Mesendoderm (in vitro differentiated cells): ENCODE measurements around the gene ZNF746.
"Not testable (repeated sequence)": the region's sequence is repeated elsewhere in the genome, so short reads cannot be mapped to it uniquely, and the experiment has no call there.

ENCODE experiments used
- DNase-seq: peaks from one replicate; pipeline ENCODE4 v3.0.0; 2013
- H2AK5ac ChIP-seq: 2 replicates; pipeline ENCODE4 v1.6.1; 2013; ENCODE audit warnings: low read length, inconsistent platforms
- H2BK120ac ChIP-seq: 2 replicates; pipeline ENCODE4 v1.6.1; 2013; ENCODE audit warnings: low read depth, mild to moderate bottlenecking, low read length, moderate library complexity, mixed read lengths
- H2BK15ac ChIP-seq: replicated peaks from 2 replicates; pipeline ENCODE4 v1.6.1; 2013; ENCODE audit warnings: low read depth, mild to moderate bottlenecking, moderate library complexity
- H2BK5ac ChIP-seq: 2 replicates; pipeline ENCODE4 v1.6.1; 2013; ENCODE audit warnings: low read length, inconsistent platforms
- H3K18ac ChIP-seq: 2 replicates; pipeline ENCODE4 v1.6.1; 2013; ENCODE audit warnings: mild to moderate bottlenecking, low read length, mixed read lengths
- H3K23ac ChIP-seq: one replicate; pipeline ENCODE4 v1.6.1; 2013; ENCODE audit warnings: low read length
- H3K27ac ChIP-seq: 2 replicates; pipeline ENCODE4 v1.5.1; 2013; ENCODE audit warnings: low read depth, mild to moderate bottlenecking, inconsistent platforms, low read length, moderate library complexity
- H3K27me3 ChIP-seq: 2 replicates; pipeline ENCODE4 v1.6.1; 2013; ENCODE audit warnings: low read length, control low read depth, mild to moderate bottlenecking, inconsistent platforms; ENCODE audit not compliant: insufficient read depth, poor library complexity
- H3K36me3 ChIP-seq: 2 replicates; pipeline ENCODE4 v1.6.1; 2013; ENCODE audit warnings: low read length, inconsistent platforms; ENCODE audit not compliant: control insufficient read depth, insufficient read depth
- H3K4ac ChIP-seq: one replicate; pipeline ENCODE4 v1.6.1; 2013; ENCODE audit warnings: low read depth, mild to moderate bottlenecking, low read length, moderate library complexity
- H3K4me1 ChIP-seq: 2 replicates; pipeline ENCODE4 v1.6.1; 2013; ENCODE audit warnings: low read depth, low read length, inconsistent platforms; ENCODE audit not compliant: control insufficient read depth
- H3K4me2 ChIP-seq: 2 replicates; pipeline ENCODE4 v1.6.1; 2013; ENCODE audit warnings: low read length
- H3K4me3 ChIP-seq: 2 replicates; pipeline ENCODE4 v1.5.1; 2013; ENCODE audit warnings: mild to moderate bottlenecking, low read length
- H3K56ac ChIP-seq: one replicate; pipeline ENCODE4 v1.6.1; 2013; ENCODE audit warnings: low read length
- H3K79me1 ChIP-seq: 2 replicates; pipeline ENCODE4 v1.6.1; 2013; ENCODE audit warnings: low read length, inconsistent platforms
- H3K79me2 ChIP-seq: 2 replicates; pipeline ENCODE4 v1.6.1; 2013; ENCODE audit warnings: mild to moderate bottlenecking, low read length; ENCODE audit not compliant: control insufficient read depth, insufficient read depth
- H3K9ac ChIP-seq: 2 replicates; pipeline ENCODE4 v1.6.1; 2013; ENCODE audit warnings: low read length, inconsistent platforms
- H4K5ac ChIP-seq: one replicate; pipeline ENCODE4 v1.6.1; 2013; ENCODE audit warnings: low read length
- H4K8ac ChIP-seq: one replicate; pipeline ENCODE4 v1.6.1; 2013; ENCODE audit warnings: low read depth, mild to moderate bottlenecking, control low read depth, low read length, moderate library complexity
- WGBS: extraction: QIAGEN DNeasy Blood & Tissue Kit; methylation state at CpG from one replicate; pipeline ENCODE4 v1.1.7; 2013; ENCODE audit warnings: low lambda C conversion rate, missing lambda C conversion rate; ENCODE audit not compliant: insufficient coverage; ENCODE audit errors: extremely low coverage; 5-methylcytosine and 5-hydroxymethylcytosine counted together

Gene ZNF746

GRCh38 chr7:149449897-149450296 is 47.7 kb downstream of the ZNF746 start:
- WGBS, result no CpG with 5 or more reads among the region's 6 CpGs
- Histone ChIP-seq H3K27ac (no peak overlapping the region), H3K79me2 (no peaks in the 10 kb centered on the region), H3K56ac (no peak overlapping the region), H3K23ac (no peak overlapping the region), H2BK120ac (no peak overlapping the region), H2AK5ac (no peak overlapping the region), H3K36me3 (peaks cover 1% of the 10 kb centered on the region), H3K4me2 (no peak overlapping the region), H3K27me3 (no peaks in the 10 kb centered on the region), H3K4me3 (no peak overlapping the region), H3K9ac (no peak overlapping the region), H3K79me1 (no peaks in the 10 kb centered on the region), H4K8ac (no peak overlapping the region), H2BK5ac (no peak overlapping the region), H3K4me1 (no peaks in the 10 kb centered on the region), H3K18ac (no peak overlapping the region), H4K5ac (no peak overlapping the region), H3K4ac (no peak overlapping the region), H2BK15ac (no peak overlapping the region)
- DNase-seq, result no peak

- Histone ChIP-seq H4K5ac (no peak overlapping the region), H4K8ac (no peak overlapping the region), H3K4me3 (no peak overlapping the region), H3K27me3 (no peaks in the 10 kb centered on the region), H3K27ac (no peak overlapping the region), H3K36me3 (peaks cover 1% of the 10 kb centered on the region), H3K23ac (no peak overlapping the region), H2BK5ac (no peak overlapping the region), H3K79me2 (no peaks in the 10 kb centered on the region), H2BK120ac (no peak overlapping the region), H2AK5ac (no peak overlapping the region), H3K4me1 (no peaks in the 10 kb centered on the region), H3K9ac (no peak overlapping the region), H3K4me2 (no peak overlapping the region), H3K56ac (no peak overlapping the region), H3K4ac (no peak overlapping the region), H2BK15ac (no peak overlapping the region), H3K18ac (no peak overlapping the region), H3K79me1 (no peaks in the 10 kb centered on the region)
- WGBS, result no CpG with 5 or more reads among the region's 8 CpGs
- DNase-seq, result no peak
Observed at GRCh38 chr7:149448961-149449360, 48.6 kb downstream of the ZNF746 start.

- DNase-seq, H3K9ac ChIP-seq, H3K36me3 ChIP-seq: not testable (repeated sequence)
Observed at GRCh38 chr7:149446026-149446425, 51.6 kb downstream of the ZNF746 start.

GRCh38 chr7:149444287-149444686 is 53.3 kb downstream of the ZNF746 start:
- Histone ChIP-seq H4K5ac (no peak overlapping the region), H3K56ac (no peak overlapping the region), H3K79me1 (no peaks in the 10 kb centered on the region), H3K4ac (no peak overlapping the region), H3K18ac (no peak overlapping the region), H3K9ac (no peak overlapping the region), H3K79me2 (no peaks in the 10 kb centered on the region), H4K8ac (no peak overlapping the region), H3K27me3 (no peaks in the 10 kb centered on the region), H3K4me1 (no peaks in the 10 kb centered on the region), H2AK5ac (no peak overlapping the region), H3K36me3 (no peaks in the 10 kb centered on the region), H3K27ac (no peak overlapping the region), H3K4me3 (no peak overlapping the region), H3K4me2 (no peak overlapping the region), H2BK15ac (no peak overlapping the region), H2BK120ac (no peak overlapping the region), H3K23ac (no peak overlapping the region), H2BK5ac (no peak overlapping the region)
- no CpG with 5 or more reads among the region's 6 CpGs for WGBS
- DNase-seq, result no peak

More at GRCh38 chr7:149446026-149446425, 51.6 kb downstream of the ZNF746 start:
- not testable (repeated sequence) for H3K4me3 ChIP-seq, H2BK120ac ChIP-seq, H3K79me1 ChIP-seq, H3K79me2 ChIP-seq, H3K4me1 ChIP-seq, H3K4ac ChIP-seq, H3K27ac ChIP-seq, H3K56ac ChIP-seq, H3K18ac ChIP-seq, H3K4me2 ChIP-seq, H3K23ac ChIP-seq, H3K27me3 ChIP-seq, H2BK15ac ChIP-seq, H4K5ac ChIP-seq, H2BK5ac ChIP-seq, H4K8ac ChIP-seq, H2AK5ac ChIP-seq
- no CpG with 5 or more reads among the region's 11 CpGs for WGBS

GRCh38 chr7:149443523-149443922 is 54.1 kb downstream of the ZNF746 start:
- Histone ChIP-seq H3K4me3 (no peak overlapping the region), H2AK5ac (no peak overlapping the region), H3K9ac (no peak overlapping the region), H3K4ac (no peak overlapping the region), H3K4me1 (no peaks in the 10 kb centered on the region), H3K23ac (no peak overlapping the region), H4K5ac (no peak overlapping the region), H2BK120ac (no peak overlapping the region), H3K56ac (no peak overlapping the region), H3K4me2 (no peak overlapping the region), H3K79me2 (no peaks in the 10 kb centered on the region), H3K27ac (no peak overlapping the region), H3K18ac (no peak overlapping the region), H3K79me1 (no peaks in the 10 kb centered on the region), H3K36me3 (no peaks in the 10 kb centered on the region), H2BK5ac (no peak overlapping the region), H4K8ac (no peak overlapping the region), H2BK15ac (no peak overlapping the region), H3K27me3 (no peaks in the 10 kb centered on the region)
- DNase-seq, result no peak
- WGBS, result no CpG with 5 or more reads among the region's 7 CpGs

- no peak overlapping the region for H3K9ac ChIP-seq
- H2BK15ac ChIP-seq, result no peak overlapping the region
- no peak overlapping the region for H4K8ac ChIP-seq
- H2BK120ac ChIP-seq, result no peak overlapping the region
- H3K79me2 ChIP-seq, result no peaks in the 10 kb centered on the region
- no CpG with 5 or more reads among the region's 3 CpGs for WGBS
- no peaks in the 10 kb centered on the region for H3K36me3 ChIP-seq
- no peak overlapping the region for H3K4me2 ChIP-seq
- H3K23ac ChIP-seq, result no peak overlapping the region
- H2AK5ac ChIP-seq, result no peak overlapping the region
- H3K18ac ChIP-seq, result no peak overlapping the region
- H3K4me3 ChIP-seq, result no peak overlapping the region
- DNase-seq, result no peak
- no peak overlapping the region for H2BK5ac ChIP-seq
- H3K79me1 ChIP-seq, result no peaks in the 10 kb centered on the region
- H4K5ac ChIP-seq, result no peak overlapping the region
- H3K27ac ChIP-seq, result no peak overlapping the region
- H3K27me3 ChIP-seq, result no peaks in the 10 kb centered on the region
- H3K4me1 ChIP-seq, result no peaks in the 10 kb centered on the region
- no peak overlapping the region for H3K4ac ChIP-seq
- H3K56ac ChIP-seq, result no peak overlapping the region
Observed at GRCh38 chr7:149442924-149443323, 54.7 kb downstream of the ZNF746 start.
